HepG2 (cell line): ENCODE data around the gene TTLL11. TPM values are rescaled to one million over a fixed set of nuclear protein-coding genes. Genes with fewer than 3 reads are reported as not detected.

Experiments
- ATAC-seq: fragments of 200-7000 bp; cut with Tn5 transposase; 3 replicates; pipeline ENCODE4 v1.9.1; 2020; ENCODE audit warnings: mild to moderate bottlenecking, moderate library complexity
- BruUV-seq: library from RNA; stranded (reverse); fragments of 400-500 nt; replicated peaks from 2 replicates; lab custom pipeline; 2021; lab: Mats Ljungman, UMichigan
- CTCF ChIA-PET: fragments of 300-600 bp; formaldehyde crosslinking; extraction: SDS; loops from one replicate; lab custom pipeline; 2021; ENCODE audit warnings: low total read pairs, inconsistent platforms, low intra/inter-chr PET ratio; lab: Yijun Ruan, JAX
- POLR2A ChIA-PET: fragments of 350-600 bp; sonication (Branson Sonifier 250); formaldehyde crosslinking; loops from one replicate; lab custom pipeline; 2020; ENCODE audit warnings: antibody characterized with exemption, inconsistent platforms; lab: Yijun Ruan, JAX
- DNase-seq: peaks from one replicate; pipeline ENCODE4 v3.0.0-alpha.2; 2015; ENCODE audit warnings: low spot score
- FAIRE-seq: peaks from 3 replicates; lab custom pipeline; 2011; peaks lifted over from hg19 to GRCh38; lab: Jason Lieb, UNC
- H2AFZ ChIP-seq: one replicate; pipeline ENCODE4 v1.6.1; 2011; ENCODE audit warnings: low read length, inconsistent platforms
- H3K27ac ChIP-seq: fragments of 300-600 bp; 3 replicates; pipeline ENCODE4 v1.8.0; 2011; ENCODE audit warnings: mixed run types, mild to moderate bottlenecking, mixed read lengths, low read length, inconsistent platforms; ENCODE audit not compliant: insufficient read depth; ENCODE audit errors: extremely low read length
- H3K27me3 ChIP-seq, 2 experiments: fragments of 200-600 bp in 1 of 2; 2 replicates in 1 of 2; 3 replicates in 1 of 2; pipeline versions ENCODE4 v1.6.0 to v1.8.0; 2011; ENCODE audit warnings: low read length in 2 of 2, mild to moderate bottlenecking in 2 of 2, moderate library complexity in 2 of 2, inconsistent platforms in 1 of 2; ENCODE audit not compliant: insufficient read depth in 2 of 2, control insufficient read depth in 1 of 2
- H3K36me3 ChIP-seq, 2 experiments: fragments of 200-600 bp in 1 of 2; replicated peaks in 1 of 2; 2 replicates in 1 of 2; 3 replicates in 1 of 2; pipeline versions ENCODE4 v1.5.1 to v1.8.0; 2011; ENCODE audit warnings: low read length in 2 of 2, inconsistent platforms in 1 of 2; ENCODE audit not compliant: insufficient read depth in 2 of 2, control insufficient read depth in 1 of 2
- H3K4me1 ChIP-seq: 2 replicates; pipeline ENCODE4 v1.5.1; 2012; ENCODE audit warnings: low read length, inconsistent platforms; ENCODE audit not compliant: insufficient read depth
- H3K4me2 ChIP-seq: 2 replicates; pipeline ENCODE4 v1.6.0; 2011; ENCODE audit warnings: low read depth, low read length, inconsistent platforms
- H3K4me3 ChIP-seq, 3 experiments: fragments of 200-600 bp in 1 of 3; sonication (generic), shearing (Covaris generic) in 1 of 3; replicated peaks in 1 of 3; 2 replicates each; pipeline ENCODE4 v1.5.1; 2011 to 2016; ENCODE audit warnings: low read length in 3 of 3, inconsistent platforms in 2 of 3, low read depth in 2 of 3, mild to moderate bottlenecking in 2 of 3, control low read depth in 1 of 3, mixed read lengths in 1 of 3; ENCODE audit not compliant: insufficient read depth in 1 of 3
- H3K79me2 ChIP-seq: one replicate; pipeline ENCODE4 v1.6.1; 2011; ENCODE audit warnings: low read length, inconsistent platforms; ENCODE audit not compliant: insufficient read depth
- H3K9ac ChIP-seq: 2 replicates; pipeline ENCODE4 v1.6.0; 2011; ENCODE audit warnings: mild to moderate bottlenecking, low read depth, low read length, inconsistent platforms; ENCODE audit not compliant: insufficient read depth
- H3K9me3 ChIP-seq: 2 replicates; pipeline ENCODE4 v1.5.1; 2012; ENCODE audit warnings: mild to moderate bottlenecking, low read length
- H4K20me1 ChIP-seq: 2 replicates; pipeline ENCODE4 v1.6.0; 2011; ENCODE audit warnings: inconsistent platforms, mild to moderate bottlenecking, low read length, moderate library complexity; ENCODE audit not compliant: insufficient read depth
- FOXA3 ChIP-seq: IDR thresholded peaks from 2 replicates; pipeline ENCODE4 v1.6.1; 2016; ENCODE audit warnings: missing genetic modification reagents, missing compliant biosample characterization
- HHEX ChIP-seq: IDR thresholded peaks from 2 replicates; pipeline ENCODE4 v1.6.1; 2016; ENCODE audit warnings: control low read depth
- IRX3 ChIP-seq: sonication (generic); formaldehyde crosslinking; IDR thresholded peaks from 2 replicates; pipeline ENCODE4 v1.8.1; 2023; ENCODE audit warnings: mild to moderate bottlenecking, low read depth, missing genetic modification reagents, borderline replicate concordance
- SNRNP70 ChIP-seq: fragments of 200-400 bp; formaldehyde crosslinking; IDR thresholded peaks from 2 replicates; pipeline ENCODE4 v1.6.1; 2017; ENCODE audit warnings: mild to moderate bottlenecking, low read depth, low read length, moderate library complexity
- WIZ ChIP-seq: sonication (generic); formaldehyde crosslinking; IDR thresholded peaks from 2 replicates; pipeline ENCODE4 v1.5.1; 2020; ENCODE audit warnings: mild to moderate bottlenecking, missing genetic modification reagents
- ZNF446 ChIP-seq: sonication (generic); formaldehyde crosslinking; IDR thresholded peaks from 2 replicates; pipeline ENCODE4 v1.5.0; 2020; ENCODE audit warnings: mild to moderate bottlenecking, missing genetic modification reagents
- ZNF782 ChIP-seq: sonication (generic); formaldehyde crosslinking; IDR thresholded peaks from 2 replicates; pipeline ENCODE4 v1.4.0; 2020; ENCODE audit warnings: missing genetic modification reagents, mild to moderate bottlenecking, borderline replicate concordance
- WGBS: methylation state at CpG from one replicate; pipeline ENCODE4 v1.1.6; 2017; ENCODE audit warnings: low lambda C conversion rate; 5-methylcytosine and 5-hydroxymethylcytosine counted together
- in situ Hi-C: cut with HindIII; loops from 2 replicates; pipeline ENCODE4 v1.10.0; 2017; ENCODE audit warnings: low pct_unique_long_range_greater_than_20kb; ENCODE audit not compliant: extremely low pct_ligation_motif_present
- intact Hi-C: fragments of 100-400 bp; cut with micrococcal nuclease; formaldehyde crosslinking; loops from one replicate; pipeline ENCODE4 v1.10.0; 2022; ENCODE audit not compliant: unreplicated experiment
- polyA plus RNA-seq, 8 experiments: library from polyadenylated mRNA; depleted of rRNA in 3 of 8; stranded (reverse) in 7 of 8; unstranded in 1 of 8; fragments of >200 nt; fragmentation: Illumina TruSeq in 4 of 8; extraction: Trizol in 4 of 8; gene quantifications; 2 replicates each; pipeline versions ENCODE4 v1.2.1 to v1.2.3, GENCODE V29; 2011 to 2016; ENCODE audit warnings: low read depth in 4 of 8, missing spikeins in 1 of 8, mixed read lengths in 1 of 8; ENCODE audit not compliant: insufficient read depth in 1 of 8
- total RNA-seq, 5 experiments: library from RNA; depleted of rRNA; stranded (reverse); fragments of >200 nt; fragmentation: Illumina TruSeq; extraction: Trizol; gene quantifications; 2 replicates each; pipeline ENCODE4 v1.2.3, GENCODE V29; 2016; ENCODE audit warnings: low read depth in 1 of 5
- TF ChIP-seq, protein P1 (sequence below): sonication (generic); formaldehyde crosslinking; IDR thresholded peaks from 2 replicates; pipeline ENCODE4 v1.5.0; 2020; ENCODE audit warnings: missing genetic modification reagents, mild to moderate bottlenecking, borderline replicate concordance
- TF ChIP-seq, protein P2 (sequence below): sonication (generic); formaldehyde crosslinking; IDR thresholded peaks from 2 replicates; pipeline ENCODE4 v1.4.0; 2020; ENCODE audit warnings: missing genetic modification reagents

Gene TTLL11
- total and polyA plus RNA-seq, 2 of the 13 experiments (the other 11 are each of a cell fraction or from before 2014, with no cell fraction given): 4.5 to 5.2 TPM

DNA sequence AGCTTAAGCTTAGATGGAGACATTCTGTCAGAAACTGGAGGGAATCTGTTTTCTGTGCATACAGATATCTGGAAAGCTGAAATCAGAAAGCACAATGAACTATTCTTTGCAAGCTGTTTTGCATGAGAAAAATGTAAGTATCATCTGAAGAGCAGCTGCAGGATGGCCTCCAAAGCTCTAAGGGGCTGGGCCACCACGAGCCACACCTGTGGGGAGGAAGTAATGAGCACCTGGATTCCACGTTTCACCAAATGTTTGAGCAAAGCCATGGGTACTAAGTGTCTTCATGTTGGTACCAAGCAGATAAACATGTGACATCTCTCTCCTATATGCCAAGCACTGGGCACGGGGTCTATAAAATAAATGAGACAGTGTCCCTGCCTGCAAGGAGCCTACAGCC lies 199.3 kb downstream of the TTLL11 start (continued):
- TF ChIP-seq, protein P1, sequence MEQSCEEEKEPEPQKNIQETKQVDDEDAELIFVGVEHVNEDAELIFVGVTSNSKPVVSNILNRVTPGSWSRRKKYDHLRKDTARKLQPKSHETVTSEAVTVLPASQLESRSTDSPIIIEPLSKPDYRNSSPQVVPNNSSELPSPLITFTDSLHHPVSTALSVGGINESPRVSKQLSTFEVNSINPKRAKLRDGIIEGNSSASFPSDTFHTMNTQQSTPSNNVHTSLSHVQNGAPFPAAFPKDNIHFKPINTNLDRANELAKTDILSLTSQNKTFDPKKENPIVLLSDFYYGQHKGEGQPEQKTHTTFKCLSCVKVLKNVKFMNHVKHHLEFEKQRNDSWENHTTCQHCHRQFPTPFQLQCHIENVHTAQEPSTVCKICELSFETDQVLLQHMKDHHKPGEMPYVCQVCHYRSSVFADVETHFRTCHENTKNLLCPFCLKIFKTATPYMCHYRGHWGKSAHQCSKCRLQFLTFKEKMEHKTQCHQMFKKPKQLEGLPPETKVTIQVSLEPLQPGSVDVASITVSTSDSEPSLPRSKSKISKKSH (CRISPR knock-in tag): no peak
- TF ChIP-seq IRX3 (CRISPR knock-in tag) (no peak), SNRNP70 (no peak), HHEX (CRISPR knock-in tag) (no peak), FOXA3 (no peak)
- TF ChIP-seq, protein P2, sequence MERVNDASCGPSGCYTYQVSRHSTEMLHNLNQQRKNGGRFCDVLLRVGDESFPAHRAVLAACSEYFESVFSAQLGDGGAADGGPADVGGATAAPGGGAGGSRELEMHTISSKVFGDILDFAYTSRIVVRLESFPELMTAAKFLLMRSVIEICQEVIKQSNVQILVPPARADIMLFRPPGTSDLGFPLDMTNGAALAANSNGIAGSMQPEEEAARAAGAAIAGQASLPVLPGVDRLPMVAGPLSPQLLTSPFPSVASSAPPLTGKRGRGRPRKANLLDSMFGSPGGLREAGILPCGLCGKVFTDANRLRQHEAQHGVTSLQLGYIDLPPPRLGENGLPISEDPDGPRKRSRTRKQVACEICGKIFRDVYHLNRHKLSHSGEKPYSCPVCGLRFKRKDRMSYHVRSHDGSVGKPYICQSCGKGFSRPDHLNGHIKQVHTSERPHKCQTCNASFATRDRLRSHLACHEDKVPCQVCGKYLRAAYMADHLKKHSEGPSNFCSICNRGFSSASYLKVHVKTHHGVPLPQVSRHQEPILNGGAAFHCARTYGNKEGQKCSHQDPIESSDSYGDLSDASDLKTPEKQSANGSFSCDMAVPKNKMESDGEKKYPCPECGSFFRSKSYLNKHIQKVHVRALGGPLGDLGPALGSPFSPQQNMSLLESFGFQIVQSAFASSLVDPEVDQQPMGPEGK (CRISPR knock-in tag): no peak

DNA sequence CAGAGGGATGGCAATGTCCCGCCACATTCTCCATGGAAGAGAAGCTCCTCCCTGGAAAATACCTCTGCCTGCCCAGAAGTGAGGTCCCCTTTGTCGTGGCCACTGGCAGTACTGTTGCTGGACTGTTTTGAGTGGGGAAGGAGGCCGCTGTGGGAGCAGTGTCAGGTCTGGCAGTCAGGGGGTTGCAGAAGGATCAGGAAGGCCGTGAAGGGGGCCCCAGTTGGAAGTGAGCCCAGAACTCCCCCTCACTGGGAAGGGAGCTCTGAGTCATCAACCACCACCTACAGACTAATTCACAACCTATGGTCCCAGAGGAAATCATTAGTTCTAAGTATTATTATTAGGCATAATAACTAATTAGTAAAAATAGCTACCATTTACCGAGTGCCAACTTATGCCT lies 200.4 kb downstream of the TTLL11 start:
- Histone ChIP-seq H3K9me3 (no peaks in the 10 kb centered on the region), H3K4me1 (no peaks in the 10 kb centered on the region), H3K79me2 (no peaks in the 10 kb centered on the region), H4K20me1 (no peaks in the 10 kb centered on the region), H2AFZ (no peak overlapping the region), H3K9ac (no peak overlapping the region), H3K27ac (no peak overlapping the region), H3K4me3 (no peak overlapping the region), H3K4me2 (no peak overlapping the region), H3K27me3 (peaks cover 1 to 5% of the 10 kb centered on the region in 2 experiments; a peak in 1 of 5 replicates), H3K36me3 (no peaks in the 10 kb centered on the region)
- ATAC-seq (no peak), DNase-seq (no peak), FAIRE-seq (no peak)
- no TSS peak for BruUV-seq
- POLR2A ChIA-PET: no interaction called here
- TF ChIP-seq ZNF446 (CRISPR knock-in tag) (no peak), ZNF782 (CRISPR knock-in tag) (no peak), WIZ (no peak)
- in situ Hi-C loops (no loop called here), intact Hi-C loops (no loop called here)
- CTCF ChIA-PET: no interaction called here
- 25% methylated on average over 4 of the region's 5 CpGs for WGBS
